Esophagus squamous epithelium (tissue), 4 donors: ENCODE results near the gene OGFOD2.

ENCODE experiments used
- POLR2A ChIP-seq, 4 donors: fragments of 450-650 bp; IDR thresholded peaks; one replicate each; pipeline ENCODE4 v1.6.1; 2017; ENCODE audit warnings: antibody characterized with exemption in 4 of 4, mild to moderate bottlenecking in 4 of 4, moderate library complexity in 3 of 4
- TF ChIP-seq, protein P1 (sequence below), 6 experiments: fragments of 450-650 bp in 4 of 6; fragments of 200-600 bp in 2 of 6; sonication (generic) in 2 of 6; IDR thresholded peaks; one replicate each; pipeline ENCODE4 v1.5.1; 2016 to 2019; ENCODE audit warnings: antibody characterized with exemption in 6 of 6, mild to moderate bottlenecking in 4 of 6, moderate library complexity in 4 of 6

DNA sequence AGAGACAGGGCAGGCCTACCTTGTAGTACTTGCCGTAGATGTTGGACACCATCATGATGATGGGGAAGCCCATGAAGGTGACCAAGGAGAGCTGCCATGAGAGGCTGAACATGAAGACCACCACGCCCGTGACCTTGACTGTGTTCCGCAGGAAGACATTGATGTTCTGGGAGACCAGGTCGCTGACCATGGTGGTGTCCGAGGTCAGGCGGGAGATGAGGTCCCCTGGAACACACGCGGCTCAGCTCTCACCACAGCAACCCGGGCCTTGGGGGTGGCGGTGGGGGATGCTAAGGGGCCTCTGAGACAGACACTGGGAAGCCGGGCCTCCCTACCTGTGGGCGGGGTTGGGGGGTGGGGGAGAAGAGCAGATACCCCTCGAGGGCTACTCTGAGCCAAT is 26.4 kb upstream of the OGFOD2 start:
- TF ChIP-seq POLR2A (IDR thresholded peaks at IDR 0.05), result no peak
- TF ChIP-seq, protein P1, sequence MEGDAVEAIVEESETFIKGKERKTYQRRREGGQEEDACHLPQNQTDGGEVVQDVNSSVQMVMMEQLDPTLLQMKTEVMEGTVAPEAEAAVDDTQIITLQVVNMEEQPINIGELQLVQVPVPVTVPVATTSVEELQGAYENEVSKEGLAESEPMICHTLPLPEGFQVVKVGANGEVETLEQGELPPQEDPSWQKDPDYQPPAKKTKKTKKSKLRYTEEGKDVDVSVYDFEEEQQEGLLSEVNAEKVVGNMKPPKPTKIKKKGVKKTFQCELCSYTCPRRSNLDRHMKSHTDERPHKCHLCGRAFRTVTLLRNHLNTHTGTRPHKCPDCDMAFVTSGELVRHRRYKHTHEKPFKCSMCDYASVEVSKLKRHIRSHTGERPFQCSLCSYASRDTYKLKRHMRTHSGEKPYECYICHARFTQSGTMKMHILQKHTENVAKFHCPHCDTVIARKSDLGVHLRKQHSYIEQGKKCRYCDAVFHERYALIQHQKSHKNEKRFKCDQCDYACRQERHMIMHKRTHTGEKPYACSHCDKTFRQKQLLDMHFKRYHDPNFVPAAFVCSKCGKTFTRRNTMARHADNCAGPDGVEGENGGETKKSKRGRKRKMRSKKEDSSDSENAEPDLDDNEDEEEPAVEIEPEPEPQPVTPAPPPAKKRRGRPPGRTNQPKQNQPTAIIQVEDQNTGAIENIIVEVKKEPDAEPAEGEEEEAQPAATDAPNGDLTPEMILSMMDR (IDR thresholded peaks at IDR 0.05), result no peak
